Osteoblast (primary cell): ENCODE data around the gene SMYD1. TPM values are rescaled to one million over a fixed set of nuclear protein-coding genes. Genes with fewer than 3 reads are reported as not detected.

Source experiments
- DNase-seq: peaks from one replicate; pipeline ENCODE4 v3.0.0; 2011; ENCODE audit warnings: low spot score, mixed read lengths; ENCODE audit not compliant: insufficient read length; ENCODE audit errors: missing footprints
- H2AFZ ChIP-seq: 2 replicates; pipeline ENCODE4 v1.6.0; 2011; ENCODE audit warnings: mild to moderate bottlenecking, low read length
- H3K27ac ChIP-seq: 2 replicates; pipeline ENCODE4 v1.5.1; 2011; ENCODE audit warnings: mild to moderate bottlenecking, low read depth, low read length, moderate library complexity
- H3K27me3 ChIP-seq: 2 replicates; pipeline ENCODE4 v1.6.0; 2012; ENCODE audit warnings: mild to moderate bottlenecking, control low read depth, inconsistent platforms, low read length, moderate library complexity; ENCODE audit not compliant: insufficient read depth
- H3K36me3 ChIP-seq: 2 replicates; pipeline ENCODE4 v1.5.1; 2011; ENCODE audit warnings: mild to moderate bottlenecking, low read length, control low read depth, moderate library complexity; ENCODE audit not compliant: insufficient read depth
- H3K4me1 ChIP-seq: 2 replicates; pipeline ENCODE4 v1.5.1; 2011; ENCODE audit warnings: mild to moderate bottlenecking, low read length, control low read depth, moderate library complexity; ENCODE audit not compliant: insufficient read depth
- H3K4me2 ChIP-seq: 2 replicates; pipeline ENCODE4 v1.6.0; 2011; ENCODE audit warnings: mild to moderate bottlenecking, low read length; ENCODE audit not compliant: insufficient read depth
- H3K4me3 ChIP-seq: fragments of 200-600 bp; sonication (generic); 3 replicates; pipeline ENCODE4 v1.5.1; 2012; ENCODE audit warnings: mild to moderate bottlenecking, low read length, inconsistent platforms; ENCODE audit not compliant: insufficient read depth
- H3K79me2 ChIP-seq: 2 replicates; pipeline ENCODE4 v1.6.0; 2012; ENCODE audit warnings: mild to moderate bottlenecking, low read length, control low read depth, inconsistent platforms; ENCODE audit not compliant: insufficient read depth
- H3K9me3 ChIP-seq: 2 replicates; pipeline ENCODE4 v1.5.1; 2011; ENCODE audit warnings: low read depth, low read length, control low read depth
- H4K20me1 ChIP-seq: 2 replicates; pipeline ENCODE4 v1.6.0; 2012; ENCODE audit warnings: mild to moderate bottlenecking, low read length, control low read depth; ENCODE audit not compliant: insufficient read depth
- CTCF ChIP-seq: IDR thresholded peaks from 2 replicates; pipeline ENCODE4 v1.5.1; 2011; ENCODE audit warnings: mild to moderate bottlenecking, low read depth, low read length, moderate library complexity; ENCODE audit errors: extremely low read depth
- small RNA-seq: library from RNA; depleted of rRNA; stranded (forward); fragments of <200 nt; gene quantifications from one replicate; pipeline ENCODE3, GENCODE V24; 2012
- total RNA-seq: library from RNA; depleted of rRNA; stranded (reverse); fragments of >200 nt; gene quantifications from 2 replicates; pipeline ENCODE4 v1.2.3, GENCODE V29; 2012

Gene SMYD1
- total RNA-seq, 1 donor: not detected

- DNase-seq: no peak
Measured at GRCh38 chr2:88160517-88160916, 92.9 kb downstream of the SMYD1 start.

GRCh38 chr2:88161446-88162244, 94.0 kb downstream of the SMYD1 start:
- Histone ChIP-seq H3K4me3 (no peak overlapping the region), H3K27ac (no peak overlapping the region), H3K9me3 (no peaks in the 10 kb centered on the region), H3K36me3 (no peaks in the 10 kb centered on the region), H3K4me2 (no peak overlapping the region), H3K27me3 (peaks cover 3% of the 10 kb centered on the region), H4K20me1 (no peaks in the 10 kb centered on the region), H3K79me2 (no peaks in the 10 kb centered on the region), H2AFZ (no peak overlapping the region), H3K4me1 (no peaks in the 10 kb centered on the region)
- DNase-seq: no peak
- TF ChIP-seq CTCF: no peak

More at GRCh38 chr2:88160517-88160916, 92.9 kb downstream of the SMYD1 start:
- no peak for TF ChIP-seq CTCF
- no peaks in the 10 kb centered on the region for H3K4me1 ChIP-seq
- peaks cover 3% of the 10 kb centered on the region for H3K27me3 ChIP-seq
- no peaks in the 10 kb centered on the region for H3K36me3 ChIP-seq
- H2AFZ ChIP-seq: no peak overlapping the region
- no peaks in the 10 kb centered on the region for H3K9me3 ChIP-seq
- no peak overlapping the region for H3K4me3 ChIP-seq
- H4K20me1 ChIP-seq: no peaks in the 10 kb centered on the region
- H3K4me2 ChIP-seq: no peak overlapping the region
- no peak overlapping the region for H3K27ac ChIP-seq
- H3K79me2 ChIP-seq: no peaks in the 10 kb centered on the region

Small RNA genes within 50 kb of the gene (small RNA-seq; reads per million reads assigned to genes)
- gene MIR4780: not detected

Other genes with a start within 250 kb of the SMYD1 start
- gene RGPD2, start 242.0 kb upstream of the SMYD1 start, total RNA-seq: 1.1 and 2.1 TPM in 2 replicates
- gene RNU2-63P, start 51.3 kb upstream of the SMYD1 start, total RNA-seq: not detected in 2 replicates
- gene KRCC1, start 12.0 kb upstream of the SMYD1 start, total RNA-seq: 24.2 and 25.9 TPM in 2 replicates
- gene FABP1, start 60.2 kb downstream of the SMYD1 start, total RNA-seq: under 0.01 TPM in 1 of 2 replicates, not detected in the other
- 12.3 and 13.3 TPM in 2 replicates for gene THNSL2, start 102.5 kb downstream of the SMYD1 start, total RNA-seq